A172 (cell line): ENCODE measurements around the gene SRRM4. TPM values are rescaled to one million over a fixed set of nuclear protein-coding genes. Genes with fewer than 3 reads are reported as not detected.
A peak's percentile ranks its signal among the peaks of the same experiment; 100 is the strongest.
"Not testable (repeated sequence)": the region's sequence is repeated elsewhere in the genome, so short reads cannot be mapped to it uniquely, and the experiment has no call there.

Source experiments
- DNase-seq: peaks from one replicate; pipeline ENCODE4 v3.0.0-alpha.2; 2015; ENCODE audit warnings: low spot score
- total RNA-seq: library from RNA; depleted of rRNA; stranded (reverse); fragments of >200 nt; shearing (Covaris generic); gene quantifications from 2 replicates; pipeline ENCODE4 v1.2.3, GENCODE V29; 2014

The SRRM4 gene
- total RNA-seq, 1 experiment from 2014 or later: not detected

DNA sequence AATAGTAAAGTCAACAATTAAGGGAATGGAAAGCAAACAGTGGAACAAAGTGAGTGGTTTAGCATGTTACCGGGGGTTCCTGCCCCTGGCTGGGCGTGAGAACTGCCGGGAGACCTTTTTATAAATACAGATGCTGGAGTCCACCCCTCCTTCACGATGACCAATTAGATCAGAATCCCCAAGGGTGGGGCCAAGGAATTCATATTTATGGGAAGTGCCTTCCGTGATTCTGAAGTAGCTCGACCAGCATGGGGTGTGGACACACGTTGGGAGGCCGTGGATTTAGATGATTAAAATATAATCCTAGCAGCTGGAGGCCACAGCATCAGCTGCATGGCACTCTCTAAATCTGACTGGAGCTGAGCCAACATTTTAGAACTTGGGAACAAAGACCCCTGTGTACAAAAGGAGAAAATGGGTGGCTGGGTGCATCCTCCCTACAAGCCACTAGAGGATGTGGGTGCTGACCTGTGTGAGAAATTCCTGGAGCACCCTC is 87.9 kb downstream of the SRRM4 start:
- DNase-seq: no peak

DNA sequence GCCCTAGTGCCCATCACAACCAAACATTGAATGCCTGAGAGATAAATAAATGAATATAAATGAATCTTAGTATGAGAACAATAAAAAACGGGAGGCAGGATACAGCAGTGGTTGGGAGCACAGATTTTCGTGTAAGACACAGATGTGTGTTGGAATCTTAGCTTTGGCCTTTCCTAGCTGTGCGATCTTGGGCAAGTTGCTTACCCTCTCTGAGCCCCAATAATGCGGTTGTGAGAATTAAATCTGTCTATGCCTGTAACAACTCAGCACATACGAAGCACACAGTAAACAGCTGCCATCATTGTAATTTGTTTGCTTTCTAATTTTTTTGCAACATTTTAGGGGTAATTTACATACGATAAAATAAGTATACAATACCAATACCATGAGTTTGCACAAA is 89.8 kb downstream of the SRRM4 start:
- no peak for DNase-seq

- no peak for DNase-seq
Measured at GRCh38 chr12:119071638-119072231, 90.4 kb downstream of the SRRM4 start.

GRCh38 chr12:119072440-119072839 is 91.1 kb downstream of the SRRM4 start:
- DNase-seq: no peak

DNA sequence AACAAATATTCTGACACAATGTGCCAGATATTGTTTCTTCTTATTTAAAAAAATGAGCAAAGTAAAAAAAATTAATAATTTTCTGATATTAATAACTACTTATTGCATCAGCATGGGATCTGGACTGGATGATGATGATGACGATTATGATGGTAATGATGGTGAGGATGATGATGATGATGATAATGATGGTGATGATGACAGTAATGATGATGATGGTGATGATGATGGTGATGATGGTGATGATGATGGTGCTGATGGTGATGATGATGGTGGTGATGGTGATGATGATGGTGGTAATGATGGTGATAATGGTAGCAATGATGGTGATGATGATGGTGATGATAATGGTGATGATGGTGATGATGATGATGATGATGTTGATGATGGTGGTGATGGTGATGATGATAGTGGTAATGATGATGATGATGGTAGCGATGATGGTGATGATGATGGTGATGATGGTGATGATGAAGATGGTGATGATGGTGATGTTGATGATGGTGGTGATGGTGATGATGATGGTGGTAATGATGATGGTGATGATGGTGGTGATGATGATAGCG is 94.0 kb downstream of the SRRM4 start:
- no peak for DNase-seq

DNA sequence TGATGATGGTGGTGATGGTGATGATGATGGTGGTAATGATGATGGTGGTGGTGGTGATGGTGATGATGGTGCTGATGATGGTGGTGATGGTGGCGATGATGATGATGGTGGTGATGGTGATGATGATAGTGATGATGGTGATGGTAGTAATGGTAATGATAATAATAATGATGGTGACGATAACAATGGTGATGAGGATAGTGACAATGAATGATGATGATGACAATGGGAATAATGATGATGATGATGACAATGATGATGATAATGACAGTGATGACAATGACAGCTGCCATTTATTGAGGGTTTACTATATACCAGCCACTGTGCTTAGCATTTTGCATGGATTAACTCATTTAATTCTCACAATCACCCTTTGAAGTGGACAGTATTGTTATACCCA is 94.6 kb downstream of the SRRM4 start:
- no peak for DNase-seq

GRCh38 chr12:119079530-119079929 is 98.2 kb downstream of the SRRM4 start:
- DNase-seq: no peak

GRCh38 chr12:119082016-119082415 is 100.7 kb downstream of the SRRM4 start:
- no peak for DNase-seq

DNA sequence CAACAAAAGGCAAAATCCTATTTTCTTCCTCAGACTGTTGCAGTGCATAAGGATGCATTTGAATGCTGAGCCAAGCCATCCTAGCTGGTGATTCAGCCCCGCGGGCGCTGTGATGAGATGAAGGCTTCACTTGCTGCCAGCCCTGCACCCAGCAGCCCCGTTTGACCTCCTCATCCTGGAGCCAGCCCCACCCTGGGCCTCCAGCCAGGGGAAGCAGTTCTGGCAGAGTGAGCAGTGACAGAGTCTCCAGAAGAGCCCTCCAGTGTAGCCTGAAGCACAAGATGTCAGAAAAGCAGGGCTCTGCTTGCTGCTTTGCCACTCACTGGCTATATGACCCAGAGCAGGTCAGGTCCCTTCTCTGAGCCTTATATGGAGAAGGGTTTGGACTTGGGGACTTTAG is 101.2 kb downstream of the SRRM4 start:
- no peak for DNase-seq

DNA sequence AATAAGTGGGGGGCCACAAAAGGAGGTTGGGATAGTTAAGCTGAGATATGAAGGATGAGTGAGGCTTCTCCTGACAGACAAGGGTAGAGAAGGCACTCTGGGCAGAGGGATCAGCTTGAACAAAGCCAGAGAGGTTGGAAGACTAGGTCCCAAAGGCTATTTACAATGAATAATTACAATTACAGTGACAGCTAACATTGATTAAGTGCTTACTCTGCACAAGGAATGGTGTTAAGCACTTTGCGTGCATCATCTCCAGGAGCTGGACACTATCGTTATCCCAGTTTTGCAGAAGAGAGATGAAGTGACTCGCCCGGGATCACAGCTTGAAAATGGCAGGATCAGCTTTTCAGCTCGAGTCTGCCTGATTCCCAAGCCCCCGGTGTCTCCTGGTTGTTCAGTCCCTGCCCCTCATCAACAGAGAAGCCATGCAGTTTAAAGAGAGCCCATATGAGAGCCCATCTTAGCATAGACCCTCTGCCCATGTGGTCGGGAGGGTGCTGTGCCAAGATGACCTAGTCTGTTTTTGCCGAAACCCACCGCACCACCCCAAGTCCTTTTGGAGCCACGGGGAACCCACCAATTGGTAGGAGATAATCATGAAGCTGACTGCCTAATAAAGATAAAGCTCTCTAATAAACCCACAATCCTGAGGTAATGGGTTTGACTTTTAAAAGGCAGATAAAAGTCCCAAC is 107.5 kb downstream of the SRRM4 start:
- DNase-seq: no peak

GRCh38 chr12:119089380-119090013 is 108.2 kb downstream of the SRRM4 start:
- no peak for DNase-seq

DNA sequence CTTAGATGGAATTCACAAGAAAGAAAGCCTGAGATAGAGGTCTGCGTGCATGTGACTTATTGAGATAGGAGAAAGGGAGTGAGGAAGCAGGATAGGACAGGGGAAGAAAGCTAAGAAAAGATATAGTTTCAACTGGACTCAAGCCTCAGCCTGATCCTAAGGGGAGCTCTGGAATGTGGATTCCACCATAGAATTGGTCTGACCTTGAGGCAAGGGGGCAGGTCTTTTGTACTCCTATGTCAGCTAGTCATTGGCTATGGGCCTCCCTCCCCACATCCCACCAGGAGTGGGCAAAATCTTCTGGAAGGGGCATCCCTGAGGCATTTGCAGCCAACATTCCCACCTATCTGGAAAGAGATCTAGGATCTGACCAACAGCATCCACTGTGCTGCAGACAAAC is 108.9 kb downstream of the SRRM4 start:
- DNase-seq: no peak

GRCh38 chr12:119090865-119091264 is 109.5 kb downstream of the SRRM4 start:
- DNase-seq: no peak

GRCh38 chr12:119096429-119097202 is 115.3 kb downstream of the SRRM4 start:
- no peak for DNase-seq

- DNase-seq: no peak
Measured at GRCh38 chr12:119100933-119101332, 119.6 kb downstream of the SRRM4 start.

GRCh38 chr12:119102274-119102673 is 120.9 kb downstream of the SRRM4 start:
- DNase-seq: no peak

DNA sequence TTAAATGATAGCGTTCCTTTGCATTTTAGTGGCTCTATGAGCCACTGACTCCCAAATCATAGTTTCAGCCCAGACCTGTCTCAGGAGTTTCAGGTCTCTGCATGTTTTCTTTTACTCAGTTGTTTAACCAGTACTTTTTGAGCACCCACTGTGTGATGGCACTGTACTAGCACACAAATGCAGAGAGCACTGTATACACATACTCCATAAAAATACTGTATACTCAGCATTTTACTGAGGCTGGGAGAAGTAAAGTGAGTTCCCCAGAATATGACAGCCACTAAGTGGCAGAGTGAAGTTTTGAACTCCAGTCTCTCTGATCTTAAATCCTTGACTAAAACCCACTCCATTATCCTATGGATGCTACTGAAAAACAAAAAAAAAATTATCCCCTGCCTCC is 121.4 kb downstream of the SRRM4 start:
- DNase-seq: no peak

GRCh38 chr12:119104969-119105368 is 123.6 kb downstream of the SRRM4 start:
- DNase-seq: not testable (repeated sequence)

GRCh38 chr12:119113496-119113986 is 132.2 kb downstream of the SRRM4 start:
- no peak for DNase-seq

GRCh38 chr12:119114294-119114693 is 133.0 kb downstream of the SRRM4 start:
- no peak for DNase-seq

DNA sequence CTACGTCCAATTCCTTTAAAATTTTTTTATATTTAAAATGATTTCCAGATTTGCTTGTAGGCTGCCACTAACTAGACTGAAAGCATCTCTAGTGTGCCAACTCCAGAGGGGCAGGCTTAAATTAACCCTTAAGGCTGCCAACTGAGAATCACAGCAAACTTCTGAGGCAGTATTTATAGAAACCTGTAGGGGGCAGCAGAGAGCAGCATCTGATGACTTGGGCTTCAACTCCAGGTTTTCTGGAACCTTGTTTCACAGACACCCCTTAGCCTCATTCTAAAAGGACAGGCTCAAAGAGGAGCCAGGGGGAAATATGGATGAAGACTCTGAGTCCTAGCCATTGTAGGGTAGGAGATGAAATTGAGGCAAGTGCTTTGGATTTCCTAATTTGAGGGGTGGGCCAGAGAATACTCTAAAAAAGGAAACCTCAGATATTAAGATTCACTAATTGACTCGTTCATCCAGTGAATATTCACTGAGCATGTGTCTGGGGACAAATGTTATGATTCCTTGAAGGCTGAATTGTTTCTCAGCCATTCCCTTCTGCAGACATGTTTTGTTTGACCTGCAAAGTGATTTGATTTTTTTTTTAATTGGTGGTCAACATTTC is 134.1 kb downstream of the SRRM4 start:
- DNase-seq: peak; percentile 53
